ENCODE data around the gene PRUNE2. TPM values are rescaled to one million over a fixed set of nuclear protein-coding genes. Genes with fewer than 3 reads are reported as not detected.

The PRUNE2 gene
- polyA plus RNA-seq, 3 donors = 0.72 to 1.8 (median 1.5) TPM

DNA sequence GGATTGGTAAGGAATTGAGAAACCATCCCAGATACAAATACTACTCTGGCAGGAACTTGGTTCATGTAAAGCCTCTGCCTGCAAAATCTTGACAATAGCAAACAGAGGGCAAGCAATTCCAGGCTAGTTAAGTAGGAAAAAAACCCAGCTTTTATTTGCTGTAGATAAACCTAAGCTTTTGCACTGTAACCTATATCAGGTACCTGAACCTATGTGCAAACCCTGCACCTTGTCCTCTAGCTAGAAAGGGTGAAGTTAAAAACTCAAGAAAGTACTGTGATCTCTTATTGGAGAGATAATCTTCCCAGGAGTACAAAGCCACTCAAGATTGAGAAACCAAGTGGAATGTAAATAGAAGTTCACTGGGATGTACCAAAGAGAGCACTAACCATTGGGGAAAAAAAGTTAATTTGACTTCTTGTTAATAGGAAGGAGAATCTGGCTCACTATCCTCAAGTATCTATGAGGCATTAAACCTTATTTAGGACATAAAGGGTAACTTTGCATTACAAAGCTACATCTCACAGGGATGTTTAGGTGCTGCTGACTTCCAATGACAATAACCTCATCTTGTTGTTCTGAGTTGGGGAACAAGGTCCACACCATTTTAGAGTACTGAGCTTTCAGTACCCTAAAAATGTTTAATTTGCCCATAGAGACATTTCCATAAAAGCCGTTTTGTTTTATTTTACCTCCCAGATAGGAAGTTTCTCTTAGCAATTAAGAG, 215.5 kb downstream of the PRUNE2 start:
- H2AFZ ChIP-seq (ENCODE audit: insufficient read depth, low read depth, low read length, poor library complexity, severe bottlenecking) = no peak overlapping the region
- no peak overlapping the region for H3K4me3 ChIP-seq (replicated peaks in 1 of 3; ENCODE audit: low read depth in 2 of 3, low read length in 3 of 3)
- no peak overlapping the region for H3K4me2 ChIP-seq (replicated peaks; ENCODE audit: extremely low read depth, low read length, poor library complexity, severe bottlenecking)
- H3K9me3 ChIP-seq (replicated peaks in 1 of 2; ENCODE audit: control insufficient read depth in 1 of 2, insufficient read depth in 1 of 2, low read length in 2 of 2) = no peaks in the 10 kb centered on the region
- H3K4me3 Mint-ChIP-seq = no peak overlapping the region
- H3K79me2 ChIP-seq (ENCODE audit: insufficient read depth, low read length) = no peaks in the 10 kb centered on the region
- H3K27ac Mint-ChIP-seq = peak overlapping the region in 2 of 7 donors; percentile 4 to 70
- WGBS (ENCODE audit: insufficient coverage) = no CpG with 5 or more reads among the region's 1 CpG
- no peak overlapping the region for H3K9ac ChIP-seq (ENCODE audit: insufficient read depth, low read length, poor library complexity, severe bottlenecking)
- no peaks in the 10 kb centered on the region for H3K36me3 Mint-ChIP-seq
- peaks cover 63% of the 10 kb centered on the region for H3K4me1 Mint-ChIP-seq
- H4K20me1 ChIP-seq (ENCODE audit: insufficient read depth, low read length) = no peaks in the 10 kb centered on the region
- H3K4me1 ChIP-seq (ENCODE audit: control insufficient read depth in 1 of 2, insufficient read depth in 2 of 2, low read length in 2 of 2) = peaks cover 48 to 49% of the 10 kb centered on the region in 2 donors
- intact Hi-C loops (cut with micrococcal nuclease) = no loop called here
- no peaks in the 10 kb centered on the region for H3K36me3 ChIP-seq (replicated peaks in 1 of 2; ENCODE audit: control insufficient read depth in 1 of 2, insufficient read depth in 2 of 2, low read length in 2 of 2)
- peaks cover 0 to 2% (median 0%) of the 10 kb centered on the region in 7 donors for H3K9me3 Mint-ChIP-seq
- DNase-seq = no peak
- peaks cover 0 to 1% (median 0%) of the 10 kb centered on the region in 3 donors for H3K27me3 Mint-ChIP-seq (ENCODE audit: low read depth in 3 of 3)
- no peak overlapping the region for H3K27ac ChIP-seq (ENCODE audit: low read depth in 1 of 2, low read length in 2 of 2)
- H3K27me3 ChIP-seq (ENCODE audit: control insufficient read depth in 2 of 2, insufficient read depth in 2 of 2, low read length in 2 of 2) = no peaks in the 10 kb centered on the region
- TF ChIP-seq CTCF (IDR thresholded peaks at IDR 0.05) = no peak

DNA sequence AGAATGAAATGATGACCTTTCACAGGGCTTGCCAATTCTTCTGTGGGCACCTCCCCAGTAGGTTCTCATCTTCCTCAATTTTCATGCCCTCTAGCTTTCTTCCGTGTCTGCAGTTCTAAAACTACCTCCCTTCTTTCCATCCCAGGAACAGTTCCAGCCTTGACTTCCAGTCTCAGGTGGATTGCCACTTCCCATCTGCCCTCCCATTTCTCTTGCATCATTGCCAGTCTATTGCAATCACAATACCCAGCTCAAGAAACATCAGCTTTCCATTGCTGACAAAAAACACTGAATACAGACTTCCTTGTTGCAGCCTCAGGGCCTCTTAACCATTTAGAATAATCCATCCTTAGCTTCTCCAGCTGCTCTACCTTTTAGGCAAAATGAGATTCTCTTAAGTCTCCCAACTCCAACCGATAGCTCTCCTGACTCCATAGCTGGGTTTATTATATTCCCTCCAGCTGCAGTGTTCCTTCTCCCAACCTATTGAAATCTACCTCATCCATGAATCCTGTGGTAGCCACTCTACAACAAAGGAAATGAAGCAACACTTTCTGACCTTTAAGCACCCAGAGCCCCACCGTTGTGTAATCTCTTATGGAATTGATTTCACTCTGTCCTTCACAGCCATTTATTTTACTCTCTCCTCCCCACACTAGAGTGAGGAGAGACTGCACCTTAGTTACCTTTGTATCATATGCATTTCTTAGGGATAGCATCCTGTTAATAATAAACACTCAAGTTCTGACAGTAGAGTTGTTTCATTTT, 217.3 kb downstream of the PRUNE2 start:
- Histone ChIP-seq H2AFZ (ENCODE audit: insufficient read depth, low read depth, low read length, poor library complexity, severe bottlenecking) (no peak overlapping the region), H3K79me2 (ENCODE audit: insufficient read depth, low read length) (no peaks in the 10 kb centered on the region), H3K9me3 (replicated peaks in 1 of 2; ENCODE audit: control insufficient read depth in 1 of 2, insufficient read depth in 1 of 2, low read length in 2 of 2) (no peaks in the 10 kb centered on the region), H3K27me3 (ENCODE audit: control insufficient read depth in 2 of 2, insufficient read depth in 2 of 2, low read length in 2 of 2) (no peaks in the 10 kb centered on the region), H3K9ac (ENCODE audit: insufficient read depth, low read length, poor library complexity, severe bottlenecking) (no peak overlapping the region), H3K4me2 (replicated peaks; ENCODE audit: extremely low read depth, low read length, poor library complexity, severe bottlenecking) (peak overlapping the region; percentile 24), H3K4me3 (replicated peaks in 1 of 3; ENCODE audit: low read depth in 2 of 3, low read length in 3 of 3) (no peak overlapping the region), H3K4me1 (ENCODE audit: control insufficient read depth in 1 of 2, insufficient read depth in 2 of 2, low read length in 2 of 2) (peaks cover 39 to 41% of the 10 kb centered on the region in 2 donors), H4K20me1 (ENCODE audit: insufficient read depth, low read length) (no peaks in the 10 kb centered on the region), H3K36me3 (replicated peaks in 1 of 2; ENCODE audit: control insufficient read depth in 1 of 2, insufficient read depth in 2 of 2, low read length in 2 of 2) (no peaks in the 10 kb centered on the region), H3K27ac (ENCODE audit: low read depth in 1 of 2, low read length in 2 of 2) (peak overlapping the region in 1 of 2 donors; percentile 68)
- H3K4me1 Mint-ChIP-seq = peaks cover 57% of the 10 kb centered on the region
- no peaks in the 10 kb centered on the region for H3K36me3 Mint-ChIP-seq
- WGBS (ENCODE audit: insufficient coverage) = 48% methylated on average over 2 of the region's 3 CpGs
- peaks cover 0 to 2% (median 0%) of the 10 kb centered on the region in 7 donors for H3K9me3 Mint-ChIP-seq
- H3K27ac Mint-ChIP-seq = peak overlapping the region; percentile 66 to 91 (median 88)
- H3K4me3 Mint-ChIP-seq = peak overlapping the region in 1 of 2 donors; percentile 27
- peaks cover 0 to 1% (median 0%) of the 10 kb centered on the region in 3 donors for H3K27me3 Mint-ChIP-seq (ENCODE audit: low read depth in 3 of 3)
- TF ChIP-seq CTCF (IDR thresholded peaks at IDR 0.05) = no peak
- DNase-seq = peak in 2 of 3 donors; percentile 17 to 37
- intact Hi-C loops (cut with micrococcal nuclease) = no loop called here

All from CD14-positive monocyte (primary cell).